PFSK-1 (cell line): ENCODE measurements around the gene PIGL.

ENCODE experiments used
- FOXP2 ChIP-seq: optimal IDR thresholded peaks from 2 replicates; pipeline ENCODE3; 2011; ENCODE audit warnings: borderline replicate concordance, control low read depth, inconsistent platforms; ENCODE audit not compliant: insufficient read depth; ENCODE audit errors: extremely low read length, extremely low read depth
- POLR2AphosphoS5 ChIP-seq: IDR thresholded peaks from 2 replicates; pipeline ENCODE4 v1.6.1; 2012; ENCODE audit warnings: low read depth, mild to moderate bottlenecking, control low read depth, low read length, moderate library complexity
- REST ChIP-seq, 2 experiments: IDR thresholded peaks; 2 replicates each; pipeline versions ENCODE4 v1.6.1 to v1.8.0; 2011 to 2012; ENCODE audit warnings: low read depth in 2 of 2, low read length in 2 of 2, control low read depth in 1 of 2, inconsistent platforms in 1 of 2, mild to moderate bottlenecking in 1 of 2, moderate library complexity in 1 of 2; ENCODE audit not compliant: insufficient read depth in 1 of 2
- SIN3A ChIP-seq: IDR thresholded peaks from 2 replicates; pipeline ENCODE4 v1.6.1; 2012; ENCODE audit warnings: mild to moderate bottlenecking, low read length, moderate library complexity, borderline replicate concordance; ENCODE audit not compliant: insufficient read depth
- TAF1 ChIP-seq: IDR thresholded peaks from 2 replicates; pipeline ENCODE4 v1.6.1; 2012; ENCODE audit warnings: low read length, control low read depth, borderline replicate concordance; ENCODE audit not compliant: insufficient read depth

GRCh38 chr17:16348586-16348985 is 131.6 kb downstream of the PIGL start:
- TF ChIP-seq TAF1: no peak
- no peak for TF ChIP-seq FOXP2
- TF ChIP-seq REST (IDR thresholded peaks at IDR 0.05; ENCODE audit: insufficient read depth in 1 of 2, low read depth in 2 of 2, low read length in 2 of 2): no peak
- TF ChIP-seq POLR2AphosphoS5: no peak
- no peak for TF ChIP-seq SIN3A
